Stimulated activated naive CD4-positive, alpha-beta T cell treated with Interleukin-2 at 50 U/mL for 16 hours (primary cell): ENCODE results near the gene ACTRT3.

Experiments used
- DNase-seq: peaks from one replicate; lab custom pipeline; 2025; lab: John Stamatoyannopoulos, UW

The ACTRT3 gene

GRCh38 chr3:169769287-169770181 lies at the start of gene ACTRT3:
Gene ACTRT3, minus strand, starts transcription at chr3:169769561. Its CDS starts 41 bp downstream, at chr3:169769520.
- DNase-seq, result peak; percentile 60

DNA sequence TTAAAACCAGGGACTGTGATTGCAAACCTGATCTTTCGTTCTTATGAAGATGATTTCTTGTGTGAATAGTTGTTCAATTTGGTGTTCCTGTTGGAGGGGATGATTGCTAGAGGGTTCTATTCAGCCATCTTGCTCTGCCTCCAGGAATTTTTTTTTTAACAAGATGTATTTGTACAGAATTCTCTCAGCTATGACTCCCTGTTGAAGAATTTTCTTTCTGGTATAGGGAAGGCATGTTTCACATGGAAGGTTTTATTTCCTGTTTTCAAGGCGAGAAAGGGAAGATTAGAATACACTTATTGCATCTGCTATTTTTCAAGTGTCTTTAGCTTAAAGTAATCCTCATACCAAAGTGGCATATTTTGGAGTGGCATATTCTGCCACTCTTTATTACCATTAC lies 49.0 kb upstream of the ACTRT3 start:
- no peak for DNase-seq

- DNase-seq, result no peak
These were observed 46.3 kb upstream of the ACTRT3 start for GRCh38 chr3:169815590-169816150.

DNA sequence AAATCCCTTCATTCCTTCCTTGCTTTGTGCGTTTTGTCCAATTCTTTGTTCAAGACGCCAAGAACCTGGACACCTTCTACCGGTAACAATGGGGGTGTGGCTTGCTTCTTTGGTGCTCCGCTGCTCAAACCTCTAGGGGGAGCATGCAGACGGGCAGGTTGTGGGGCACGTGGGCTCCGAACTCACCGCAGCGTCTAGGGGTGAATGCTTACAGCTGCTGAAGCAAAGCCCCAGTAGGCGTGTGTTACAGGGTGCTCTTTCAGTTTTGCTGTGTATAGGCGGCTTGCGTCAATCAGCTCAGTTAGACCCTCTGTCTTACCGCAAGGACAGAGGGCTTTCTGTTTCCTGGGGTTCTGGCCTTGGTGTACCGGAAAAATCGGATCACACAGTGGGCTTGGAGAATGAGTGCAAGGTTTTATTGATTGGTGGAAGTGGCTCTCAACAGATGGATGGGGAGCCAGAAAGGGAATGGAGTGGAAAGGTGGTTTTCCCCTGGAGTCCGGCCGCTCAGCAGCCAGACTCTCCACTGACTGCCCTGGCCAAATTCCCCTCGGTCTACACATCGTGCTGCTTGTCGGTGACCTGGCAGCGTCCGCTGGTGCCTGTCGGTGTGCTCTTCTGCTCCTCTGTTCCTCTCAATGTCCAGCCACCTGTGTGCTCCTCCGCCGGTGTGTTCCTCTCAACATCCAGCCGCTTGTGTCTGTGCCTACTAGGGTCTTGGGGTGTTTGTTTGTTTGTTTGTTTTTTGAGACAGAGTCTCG lies 44.6 kb upstream of the ACTRT3 start:
- DNase-seq, result peak; percentile 77

DNA sequence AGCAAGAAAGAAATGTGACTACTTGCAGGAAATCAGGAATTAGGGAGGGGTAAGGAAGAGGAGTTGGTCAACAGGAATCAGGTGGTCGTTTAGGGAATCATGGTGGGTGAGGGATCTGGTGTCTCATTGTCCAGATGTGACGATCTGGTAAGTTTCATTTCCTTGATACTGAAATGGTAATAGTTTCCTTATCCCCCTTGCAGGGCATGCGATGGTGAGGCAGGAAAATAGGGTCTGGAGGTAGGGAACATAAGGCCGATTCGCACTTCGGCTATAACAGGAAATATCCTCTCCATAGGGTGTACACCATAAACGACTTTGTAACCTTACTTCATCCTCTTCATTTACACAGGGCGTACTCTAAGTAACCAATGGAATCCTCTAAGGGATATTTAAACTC lies 43.9 kb upstream of the ACTRT3 start:
- DNase-seq, result no peak

- peak; percentile 55 for DNase-seq
These were observed 43.2 kb upstream of the ACTRT3 start, which contains the start of the genes LRRC34 and LRRIQ4 for GRCh38 chr3:169812332-169813235. Gene LRRC34, minus strand, starts transcription at chr3:169812904. Its CDS starts 356 bp downstream, at chr3:169812548. Gene LRRIQ4, plus strand, starts transcription at chr3:169812870. Its CDS starts 9,052 bp downstream, at chr3:169821922.

DNA sequence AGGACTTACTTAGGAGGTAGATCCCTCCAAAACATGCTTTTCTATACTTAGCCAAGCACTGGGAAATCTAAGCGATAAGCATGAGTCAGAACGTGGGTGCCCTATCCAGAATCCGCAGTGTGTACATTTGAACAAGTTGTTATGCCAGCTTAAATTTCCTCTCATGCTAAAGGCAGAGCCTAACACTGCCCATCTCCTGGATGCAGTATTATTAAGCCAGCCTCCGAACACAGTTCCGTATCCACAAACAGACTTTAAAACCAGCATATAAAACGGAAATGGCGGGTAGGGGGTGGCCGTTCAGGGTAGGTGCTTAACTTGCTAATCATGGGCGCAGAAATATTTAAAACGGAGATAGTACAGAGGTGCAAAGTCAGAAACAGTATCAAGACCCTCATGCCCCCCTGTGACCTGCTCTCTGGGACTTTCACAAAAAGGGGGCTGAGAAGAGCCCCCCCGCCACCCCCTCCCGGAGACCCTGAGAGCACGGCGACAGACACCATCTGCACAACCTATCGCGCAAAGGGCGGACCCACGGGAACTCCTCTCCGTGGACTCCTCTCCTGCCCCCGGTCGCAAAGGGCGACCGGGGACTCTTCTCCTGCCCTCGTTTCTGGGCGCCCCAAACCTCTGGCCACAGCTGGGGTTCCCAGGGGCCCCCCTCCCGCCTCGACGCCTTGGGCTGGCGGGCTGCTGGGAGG lies 42.4 kb upstream of the ACTRT3 start:
- no peak for DNase-seq

- no peak for DNase-seq
These were observed 40.0 kb upstream of the ACTRT3 start for GRCh38 chr3:169809230-169809795.

- no peak for DNase-seq
These were observed 35.3 kb upstream of the ACTRT3 start for GRCh38 chr3:169804681-169805080.

GRCh38 chr3:169792359-169792758 lies 23.0 kb upstream of the ACTRT3 start:
- no peak for DNase-seq

DNA sequence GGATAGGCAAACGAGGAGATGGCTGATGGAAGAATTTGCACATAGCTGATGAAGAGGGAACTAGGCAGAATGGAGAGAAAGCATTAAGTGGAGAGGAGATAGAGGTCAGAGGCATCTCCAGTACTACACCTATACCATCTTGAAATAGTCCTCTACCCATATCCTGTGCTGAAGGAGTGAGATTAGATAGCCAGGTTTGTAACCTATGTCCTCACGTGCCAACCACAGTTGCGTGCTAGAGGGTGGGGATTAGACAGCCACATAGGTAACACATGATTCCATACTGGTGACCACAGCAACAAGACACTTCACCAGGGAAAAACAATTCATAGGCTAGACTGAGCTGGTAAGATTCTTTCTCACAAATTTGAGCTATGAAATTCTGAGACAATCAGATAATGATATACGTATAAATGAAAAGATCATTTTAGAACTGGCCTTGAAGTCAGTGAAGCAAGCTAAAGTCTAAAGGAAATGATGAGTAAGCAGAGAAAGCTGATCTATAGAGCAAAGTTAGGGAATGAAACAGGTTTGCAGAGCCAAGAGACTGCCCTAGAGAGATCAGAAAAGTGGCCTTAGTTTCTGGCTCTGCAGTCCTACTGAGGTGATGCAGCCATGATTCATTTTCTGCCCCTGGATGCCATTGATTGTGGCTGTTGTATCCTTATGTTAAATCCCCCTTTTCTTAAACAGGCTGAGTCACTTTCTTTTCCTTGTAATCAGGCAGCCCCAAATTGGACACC lies 21.5 kb upstream of the ACTRT3 start:
- DNase-seq, result no peak

DNA sequence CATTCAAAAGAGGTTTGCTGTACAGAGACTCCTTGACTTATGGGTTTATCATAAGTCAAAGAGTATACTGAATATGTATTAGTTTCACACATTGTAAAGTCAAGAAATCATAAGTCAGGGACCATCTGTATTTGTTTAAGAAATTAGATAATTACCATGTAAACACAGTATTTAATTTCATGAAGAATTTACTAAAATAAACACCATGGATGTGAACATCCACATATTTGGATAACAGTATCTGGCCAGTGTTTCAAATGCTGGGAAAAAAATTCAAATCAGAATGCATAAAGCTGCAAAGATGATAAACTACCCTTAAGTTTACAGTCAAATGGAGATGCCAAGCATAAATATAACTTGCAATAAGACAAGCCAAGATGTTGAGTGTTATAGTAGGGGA lies 20.9 kb upstream of the ACTRT3 start:
- no peak for DNase-seq

DNA sequence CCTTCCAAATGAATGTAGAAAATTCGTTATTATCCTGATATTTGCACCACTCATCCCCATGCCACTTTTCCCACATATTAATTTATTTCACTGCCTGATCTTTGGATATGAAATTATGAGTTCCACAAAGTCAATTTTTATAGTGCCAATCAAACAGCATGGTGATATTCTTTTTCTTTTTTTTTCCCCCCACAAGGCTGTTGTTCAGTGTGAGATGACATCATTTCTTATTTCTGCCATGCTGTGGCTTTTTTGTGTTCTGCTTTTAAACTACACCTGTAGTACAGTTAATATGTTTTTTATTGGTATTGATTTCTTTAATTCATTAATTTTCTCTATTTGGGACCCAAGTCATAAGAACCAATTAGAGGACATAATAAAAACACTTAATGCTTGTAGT lies 18.4 kb upstream of the ACTRT3 start:
- no peak for DNase-seq

GRCh38 chr3:169787120-169787519 lies 17.8 kb upstream of the ACTRT3 start:
- no peak for DNase-seq

DNA sequence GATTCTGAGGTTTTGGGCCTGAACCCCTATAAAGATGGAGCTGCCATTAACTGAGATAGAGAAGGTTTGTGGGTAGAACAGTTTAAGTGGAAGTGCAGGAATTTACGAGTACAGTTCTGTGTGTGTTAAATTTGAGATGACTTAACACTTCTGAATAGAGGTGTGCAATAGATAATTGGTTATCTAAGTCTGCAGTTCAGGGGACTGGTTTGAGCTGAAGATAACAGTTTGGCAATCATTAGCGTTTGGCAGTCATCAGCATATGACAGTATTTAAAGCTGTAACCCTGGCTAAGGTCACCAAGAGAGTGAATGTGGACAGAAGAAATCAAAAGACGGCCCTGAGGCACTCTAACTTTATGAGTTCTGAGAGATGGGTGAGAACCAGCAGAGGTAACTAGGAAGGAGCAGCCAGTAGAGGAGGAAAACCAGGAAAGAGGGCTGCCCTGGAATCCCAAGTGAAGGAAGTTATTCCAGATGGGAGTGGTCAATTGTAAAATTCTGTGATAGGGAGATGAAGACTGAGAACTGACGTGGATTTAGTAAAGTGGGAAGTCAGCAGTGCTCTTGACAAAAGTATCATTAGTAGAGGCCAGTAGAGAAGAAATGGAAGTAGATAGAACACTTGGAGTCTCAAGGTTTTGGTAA lies 12.0 kb upstream of the ACTRT3 start:
- no peak for DNase-seq

- DNase-seq, result no peak
These were observed 11.4 kb upstream of the ACTRT3 start for GRCh38 chr3:169780742-169781141.

- DNase-seq, result no peak
These were observed 8.5 kb upstream of the ACTRT3 start for GRCh38 chr3:169777822-169778221.

- no peak for DNase-seq
These were observed 4.8 kb upstream of the ACTRT3 start for GRCh38 chr3:169774186-169774585.
